BLaER1 treated with 17β-estradiol and CSF1 and Interleukin-3, amounts not matched to agents 10 nM and 100 nM (cell line): Measurements from ENCODE around the gene NOS3.

ENCODE experiments used
- H3K27ac ChIP-seq, 11 experiments: shearing (Covaris generic); formaldehyde crosslinking; 2 replicates each; pipeline ENCODE4 v1.8.1; 2022
- H3K27me3 ChIP-seq, 11 experiments: shearing (Covaris generic); formaldehyde crosslinking; 2 replicates each; pipeline ENCODE4 v1.8.1; 2022
- H3K36me3 ChIP-seq, 11 experiments: shearing (Covaris generic); formaldehyde crosslinking; 2 replicates each; pipeline ENCODE4 v1.8.1; 2022
- H3K4me1 ChIP-seq, 10 experiments: shearing (Covaris generic); formaldehyde crosslinking; 2 replicates each; pipeline ENCODE4 v1.8.1; 2022
- H3K4me2 ChIP-seq, 11 experiments: shearing (Covaris generic); formaldehyde crosslinking; 2 replicates each; pipeline ENCODE4 v1.8.1; 2022
- H3K4me3 ChIP-seq, 10 experiments: shearing (Covaris generic); formaldehyde crosslinking; 2 replicates each; pipeline ENCODE4 v1.8.1; 2022
- H3K9ac ChIP-seq, 11 experiments: shearing (Covaris generic); formaldehyde crosslinking; 2 replicates each; pipeline ENCODE4 v1.8.1; 2022
- H3K9me3 ChIP-seq, 11 experiments: shearing (Covaris generic); formaldehyde crosslinking; replicated peaks in 1 of 11; 2 replicates each; pipeline ENCODE4 v1.8.1; 2022
- H4K20me1 ChIP-seq, 11 experiments: shearing (Covaris generic); formaldehyde crosslinking; 2 replicates each; pipeline ENCODE4 v1.8.1; 2022
- Cebpa-rat ChIP-seq, 11 experiments: shearing (Covaris generic); IDR thresholded peaks; 2 replicates each; pipeline ENCODE4 v1.8.1; 2022

The NOS3 gene

GRCh38 chr7:151001546-151001945 lies 10.7 kb downstream of the NOS3 start:
- Histone ChIP-seq H3K27me3 (no peaks in the 10 kb centered on the region), H3K36me3 (peaks cover 0 to 36% (median 9%) of the 10 kb centered on the region in 11 experiments; a peak in 5 of 22 replicates), H3K4me2 (0 out of 22 replicates have a peak overlapping the region, but pooled peaks of 1 of the 11 experiments have one; percentile 15), H3K4me3 (no peak overlapping the region), H3K9me3 (no peaks in the 10 kb centered on the region), H3K9ac (no peak overlapping the region), H3K4me1 (peaks cover 22 to 58% (median 47%) of the 10 kb centered on the region in 10 experiments), H3K27ac (no peak overlapping the region), H4K20me1 (no peaks in the 10 kb centered on the region)
- no peak for TF ChIP-seq Cebpa-rat (IDR thresholded peaks at IDR 0.05)

GRCh38 chr7:151003572-151003971 lies 12.8 kb downstream of the NOS3 start:
- H3K36me3 ChIP-seq: peaks cover 0 to 31% (median 9%) of the 10 kb centered on the region in 11 experiments; a peak in 5 of 22 replicates
- no peak for TF ChIP-seq Cebpa-rat (IDR thresholded peaks at IDR 0.05)
- H3K4me2 ChIP-seq: no peak overlapping the region
- no peak overlapping the region for H3K4me3 ChIP-seq
- H3K27me3 ChIP-seq: no peaks in the 10 kb centered on the region
- H4K20me1 ChIP-seq: no peaks in the 10 kb centered on the region
- peaks cover 25 to 58% (median 48%) of the 10 kb centered on the region in 10 experiments for H3K4me1 ChIP-seq
- H3K9ac ChIP-seq: no peak overlapping the region
- no peak overlapping the region for H3K27ac ChIP-seq
- H3K9me3 ChIP-seq: no peaks in the 10 kb centered on the region

DNA sequence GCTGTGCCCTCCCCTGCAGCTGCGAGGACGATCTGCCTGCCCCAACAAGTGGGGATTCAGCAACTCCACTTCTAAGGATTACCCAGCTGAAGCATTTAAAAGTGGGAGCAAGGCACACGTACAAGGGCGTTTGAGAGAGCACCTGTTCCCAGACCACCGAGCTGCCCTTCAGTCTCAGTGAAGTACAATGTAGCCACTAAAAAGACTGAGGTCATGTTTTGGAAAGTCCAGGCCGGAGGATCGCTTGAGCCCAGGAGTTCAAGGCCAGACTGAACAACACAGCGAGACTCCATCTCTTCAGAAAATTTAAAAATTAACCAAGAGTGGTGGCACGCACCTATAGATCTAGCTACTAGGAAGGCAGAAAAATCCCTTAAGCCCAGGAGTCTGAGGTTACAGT lies 14.7 kb downstream of the NOS3 start:
- H3K4me2 ChIP-seq: peak overlapping the region in 10 of 11 experiments; percentile 7 to 98 (median 92); a peak in 17 of 22 replicates
- H3K27me3 ChIP-seq: no peaks in the 10 kb centered on the region
- no peak overlapping the region for H3K9ac ChIP-seq
- no peaks in the 10 kb centered on the region for H3K9me3 ChIP-seq
- H3K4me1 ChIP-seq: peaks cover 44 to 73% (median 68%) of the 10 kb centered on the region in 10 experiments
- no peak overlapping the region for H3K4me3 ChIP-seq
- TF ChIP-seq Cebpa-rat (IDR thresholded peaks at IDR 0.05): no peak
- H3K27ac ChIP-seq: no peak overlapping the region
- no peaks in the 10 kb centered on the region for H4K20me1 ChIP-seq
- peaks cover 0 to 22% (median 9%) of the 10 kb centered on the region in 11 experiments; a peak in 5 of 22 replicates for H3K36me3 ChIP-seq

GRCh38 chr7:151006590-151007300 lies 15.9 kb downstream of the NOS3 start:
- peak overlapping the region; percentile 85 to 98 (median 92) for H3K4me2 ChIP-seq
- H3K27me3 ChIP-seq: no peaks in the 10 kb centered on the region
- peak overlapping the region in 8 of 10 experiments; percentile 43 to 62 (median 48); a peak in 10 of 20 replicates for H3K4me3 ChIP-seq
- no peaks in the 10 kb centered on the region for H4K20me1 ChIP-seq
- H3K9me3 ChIP-seq: no peaks in the 10 kb centered on the region
- H3K9ac ChIP-seq: peak overlapping the region in 10 of 11 experiments; percentile 3 to 74 (median 60); a peak in 18 of 22 replicates
- peaks cover 0 to 11% (median 3%) of the 10 kb centered on the region in 11 experiments; a peak in 4 of 22 replicates for H3K36me3 ChIP-seq
- TF ChIP-seq Cebpa-rat (IDR thresholded peaks at IDR 0.05): no peak
- peaks cover 56 to 74% (median 71%) of the 10 kb centered on the region in 10 experiments for H3K4me1 ChIP-seq
- H3K27ac ChIP-seq: peak overlapping the region in 9 of 11 experiments; percentile 56 to 78 (median 65); a peak in 19 of 22 replicates

DNA sequence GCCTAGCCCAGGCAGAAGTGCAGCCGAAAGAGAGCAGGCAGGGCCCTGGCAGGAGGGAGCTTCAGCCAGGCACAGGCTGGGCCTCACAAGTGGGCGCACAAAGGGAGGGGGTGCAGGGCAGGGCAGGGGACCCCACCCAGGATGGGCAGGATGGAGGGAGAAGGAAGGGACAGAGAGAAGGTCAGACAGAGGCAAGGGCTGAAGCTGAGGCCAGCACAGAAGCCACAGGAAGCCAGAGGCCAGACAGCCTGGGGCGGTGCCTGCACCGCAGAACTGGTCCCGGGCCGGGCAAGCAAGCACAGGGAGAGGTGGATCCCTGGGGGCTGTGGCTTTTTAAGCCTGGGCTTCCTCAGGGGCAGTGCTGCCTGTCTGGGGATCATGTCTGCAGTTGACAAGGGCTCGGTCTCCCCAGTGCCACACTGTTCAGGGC lies 16.7 kb downstream of the NOS3 start:
- Histone ChIP-seq H3K9me3 (no peaks in the 10 kb centered on the region), H3K27ac (peak overlapping the region in 10 of 11 experiments; percentile 21 to 78 (median 64); a peak in 20 of 22 replicates), H3K4me3 (peak overlapping the region in 9 of 10 experiments; percentile 40 to 62 (median 48); a peak in 16 of 20 replicates), H3K36me3 (peaks cover 0 to 8% (median 0%) of the 10 kb centered on the region in 11 experiments; a peak in 1 of 22 replicates), H3K4me1 (peaks cover 64 to 79% (median 77%) of the 10 kb centered on the region in 10 experiments), H3K4me2 (peak overlapping the region; percentile 85 to 98 (median 92)), H4K20me1 (no peaks in the 10 kb centered on the region), H3K9ac (peak overlapping the region in 10 of 11 experiments; percentile 3 to 74 (median 60); a peak in 18 of 22 replicates), H3K27me3 (no peaks in the 10 kb centered on the region)
- TF ChIP-seq Cebpa-rat (IDR thresholded peaks at IDR 0.05): no peak

DNA sequence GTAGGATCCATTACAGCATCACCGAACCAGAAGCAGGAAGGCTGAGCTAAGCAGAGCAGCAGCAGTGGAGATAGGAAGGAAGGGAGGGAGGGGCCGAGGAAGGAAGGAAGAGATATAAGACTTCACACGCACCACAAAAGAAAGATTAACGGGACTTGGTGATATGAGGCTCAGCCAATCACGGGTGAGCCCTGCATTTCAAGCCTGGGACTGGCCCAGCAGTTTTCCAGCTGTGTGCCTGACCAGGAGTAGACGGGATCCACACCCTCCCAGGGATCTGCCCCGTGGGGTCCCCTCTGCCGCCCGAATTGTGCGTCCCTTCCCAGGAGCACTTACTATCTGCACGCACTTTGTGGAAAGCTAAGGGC lies 17.3 kb downstream of the NOS3 start:
- Histone ChIP-seq H3K36me3 (0 out of 22 replicates have a peak, but pooled peaks cover 0 to 6% (median 0%) of the 10 kb centered on the region in 11 experiments), H3K27ac (peak overlapping the region in 10 of 11 experiments; percentile 21 to 78 (median 62); a peak in 17 of 22 replicates), H3K27me3 (peaks cover 0 to 3% (median 0%) of the 10 kb centered on the region in 11 experiments; a peak in 3 of 22 replicates), H4K20me1 (no peaks in the 10 kb centered on the region), H3K4me2 (peak overlapping the region; percentile 85 to 98 (median 92)), H3K9ac (peak overlapping the region in 9 of 11 experiments; percentile 53 to 74 (median 62); a peak in 18 of 22 replicates), H3K4me3 (peak overlapping the region; percentile 31 to 62 (median 48)), H3K4me1 (peaks cover 70 to 85% (median 84%) of the 10 kb centered on the region in 10 experiments), H3K9me3 (no peaks in the 10 kb centered on the region)
- no peak for TF ChIP-seq Cebpa-rat (IDR thresholded peaks at IDR 0.05)

- peak overlapping the region; percentile 31 to 62 (median 48) for H3K4me3 ChIP-seq
- H4K20me1 ChIP-seq: no peaks in the 10 kb centered on the region
- H3K9me3 ChIP-seq: no peaks in the 10 kb centered on the region
- H3K27me3 ChIP-seq: peaks cover 0 to 5% (median 0%) of the 10 kb centered on the region in 11 experiments; a peak in 7 of 22 replicates
- peak overlapping the region; percentile 85 to 98 (median 92) for H3K4me2 ChIP-seq
- H3K36me3 ChIP-seq: 0 out of 22 replicates have a peak, but pooled peaks cover 0 to under 1% (median 0%) of the 10 kb centered on the region in 11 experiments
- peak overlapping the region in 9 of 11 experiments; percentile 41 to 74 (median 62); a peak in 17 of 22 replicates for H3K9ac ChIP-seq
- peak overlapping the region in 10 of 11 experiments; percentile 21 to 78 (median 62); a peak in 17 of 22 replicates for H3K27ac ChIP-seq
- H3K4me1 ChIP-seq: peaks cover 72 to 91% (median 88%) of the 10 kb centered on the region in 10 experiments
- TF ChIP-seq Cebpa-rat (IDR thresholded peaks at IDR 0.05): no peak
Measured at GRCh38 chr7:151008511-151009323, 17.9 kb downstream of the NOS3 start.

DNA sequence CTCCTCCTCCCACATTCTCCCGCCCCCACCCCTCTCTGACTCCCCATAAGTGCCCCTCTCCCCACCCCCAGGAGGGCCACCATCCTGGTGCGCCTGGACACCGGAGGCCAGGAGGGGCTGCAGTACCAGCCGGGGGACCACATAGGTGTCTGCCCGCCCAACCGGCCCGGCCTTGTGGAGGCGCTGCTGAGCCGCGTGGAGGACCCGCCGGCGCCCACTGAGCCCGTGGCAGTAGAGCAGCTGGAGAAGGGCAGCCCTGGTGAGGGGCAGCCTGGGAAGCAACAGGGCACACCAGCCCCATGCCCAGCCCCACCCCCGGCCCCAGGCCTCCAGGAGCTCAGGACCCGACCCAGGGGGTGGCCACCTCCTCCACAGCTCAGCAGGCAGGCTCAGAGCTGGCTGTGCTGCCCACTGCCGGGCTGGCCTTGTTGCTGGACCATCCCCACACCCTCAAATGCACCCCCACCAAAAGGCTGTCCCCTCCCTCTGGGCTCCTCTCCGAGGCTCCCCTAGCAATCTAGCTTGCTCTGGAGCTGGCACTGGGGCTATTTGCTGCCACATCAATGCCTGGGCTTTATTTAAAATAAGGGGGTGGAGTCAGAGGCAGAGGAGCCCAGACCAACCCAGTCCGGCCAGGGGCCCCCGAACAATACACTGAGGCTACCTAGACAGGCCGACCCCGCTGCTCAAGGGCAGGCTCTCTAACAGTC lies 18.7 kb downstream of the NOS3 start:
- Histone ChIP-seq H4K20me1 (no peaks in the 10 kb centered on the region), H3K27ac (peak overlapping the region in 4 of 11 experiments; percentile 59 to 69 (median 60); a peak in 9 of 22 replicates)

More for the DNA sequence above, 18.7 kb downstream of the NOS3 start:
- H3K9me3 ChIP-seq: no peaks in the 10 kb centered on the region
- H3K4me1 ChIP-seq: peaks cover 72 to 99% (median 96%) of the 10 kb centered on the region in 10 experiments
- TF ChIP-seq Cebpa-rat (IDR thresholded peaks at IDR 0.05): no peak
- no peaks in the 10 kb centered on the region for H3K36me3 ChIP-seq
- H3K4me3 ChIP-seq: peak overlapping the region in 1 of 10 experiments; percentile 41; a peak in 1 of 20 replicates
- H3K9ac ChIP-seq: peak overlapping the region in 7 of 11 experiments; percentile 25 to 71 (median 56); a peak in 9 of 22 replicates
- peaks cover 0 to 12% (median 0%) of the 10 kb centered on the region in 11 experiments; a peak in 9 of 22 replicates for H3K27me3 ChIP-seq
- H3K4me2 ChIP-seq: peak overlapping the region; percentile 79 to 98 (median 92)
